H1 (cell line): ENCODE measurements around the gene FOXF2.

ENCODE experiments used
- CEBPB ChIP-seq: IDR thresholded peaks from 2 replicates; pipeline ENCODE4 v1.6.1; 2012; ENCODE audit warnings: low read depth, low read length
- CTCF ChIP-seq, 3 experiments: IDR thresholded peaks; 1 replicate in 2 of 3; 2 replicates in 1 of 3; pipeline versions ENCODE4 v1.5.1 to v1.6.1; 2011; ENCODE audit warnings: low read length in 3 of 3, mild to moderate bottlenecking in 3 of 3, inconsistent platforms in 2 of 3, low read depth in 1 of 3, moderate library complexity in 1 of 3; ENCODE audit not compliant: insufficient read depth in 1 of 3; ENCODE audit errors: control extremely low read depth in 1 of 3
- EP300 ChIP-seq, 2 experiments: IDR thresholded peaks; 1 replicate in 1 of 2; 2 replicates in 1 of 2; pipeline ENCODE4 v1.6.1; 2011 to 2012; ENCODE audit warnings: low read depth in 2 of 2, low read length in 2 of 2, mild to moderate bottlenecking in 2 of 2, borderline replicate concordance in 1 of 2, inconsistent platforms in 1 of 2, moderate library complexity in 1 of 2
- EZH2 ChIP-seq: fragments of 200-600 bp; sonication (generic); IDR thresholded peaks from 2 replicates; pipeline ENCODE4 v1.7.1; 2012; ENCODE audit warnings: low read depth, mild to moderate bottlenecking, moderate library complexity, low read length, inconsistent platforms; ENCODE audit not compliant: severe bottlenecking
- JUN ChIP-seq: IDR thresholded peaks from 2 replicates; pipeline ENCODE4 v1.6.1; 2011; ENCODE audit warnings: low read depth, mild to moderate bottlenecking, improper control_type of control experiment, low read length
- RFX5 ChIP-seq: IDR thresholded peaks from 2 replicates; pipeline ENCODE4 v1.6.1; 2011; ENCODE audit warnings: low read depth, low read length, improper control_type of control experiment, borderline replicate concordance
- SAP30 ChIP-seq: fragments of 300-600 bp; sonication (generic); IDR thresholded peaks from 2 replicates; pipeline ENCODE4 v1.7.1; 2012; ENCODE audit warnings: low read length, moderate library complexity, mild to moderate bottlenecking, inconsistent platforms; ENCODE audit not compliant: insufficient read depth, insufficient replicate concordance
- SP1 ChIP-seq: IDR thresholded peaks from 2 replicates; pipeline ENCODE4 v1.6.1; 2011; ENCODE audit warnings: low read depth, low read length

- TF ChIP-seq SAP30 (no peak), EZH2 (peak; percentile 52), RFX5 (no peak), EP300 (IDR thresholded peaks at IDR 0.05; ENCODE audit: borderline replicate concordance in 1 of 2, low read depth in 2 of 2, low read length in 2 of 2) (no peak), CTCF (IDR thresholded peaks at IDR 0.05; ENCODE audit: control extremely low read depth in 1 of 3, insufficient read depth in 1 of 3, low read depth in 1 of 3, low read length in 3 of 3) (no peak), CEBPB (no peak), SP1 (0 out of 2 replicates have a peak, but pooled peaks have one; percentile 16), JUN (no peak)
Measured at GRCh38 chr6:1395941-1396908, 6.8 kb downstream of the FOXF2 start.
